CD4-positive, alpha-beta T cell treated with Interleukin-12 subunit alpha and Interleukin-12 subunit beta, for 1 hour (primary cell): ENCODE results near the gene GJC2.

Experiments used
- DNase-seq: peaks from one replicate; pipeline ENCODE4 v3.0.0-alpha.2; 2020

The GJC2 gene

DNA sequence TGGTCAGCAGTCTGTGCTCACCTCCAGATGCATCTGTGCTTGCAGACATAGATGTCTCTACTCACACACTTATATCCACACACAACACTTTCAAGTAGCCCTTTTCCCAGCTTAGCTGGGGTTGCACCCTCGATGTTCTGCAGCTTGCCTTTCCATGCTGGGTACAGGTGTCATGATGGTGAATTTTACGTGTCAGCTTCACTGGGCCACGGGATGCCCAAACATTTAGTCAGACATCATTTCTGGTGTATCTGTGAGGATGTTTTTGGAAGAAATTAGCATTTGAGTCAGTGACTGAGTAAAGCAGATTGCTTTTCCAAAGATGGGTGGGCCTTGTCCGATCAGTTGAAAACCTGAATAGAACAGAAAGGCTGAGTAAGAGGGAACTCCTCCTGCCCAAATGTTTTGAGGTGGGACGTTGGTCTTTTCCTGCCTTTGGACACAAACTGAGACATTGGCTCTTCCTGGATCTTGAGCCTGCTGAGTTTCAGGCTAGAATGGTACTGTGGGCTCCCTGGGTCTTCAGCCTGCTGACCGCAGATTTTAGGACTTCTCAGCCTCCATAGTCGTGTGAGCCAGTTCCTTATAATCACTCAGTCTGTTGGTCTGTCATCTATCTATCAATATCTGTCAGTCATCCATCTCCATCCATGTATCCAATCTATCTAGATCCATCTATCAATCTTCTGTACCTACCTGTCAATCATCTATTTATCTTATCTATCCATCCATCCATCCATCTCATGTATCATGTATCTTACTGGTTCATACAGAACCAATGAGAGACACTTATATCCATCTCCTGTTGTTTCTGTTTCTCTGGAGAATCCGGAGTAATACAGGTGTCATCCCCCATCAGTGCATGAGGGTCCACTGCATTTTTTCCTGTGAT lies 45.4 kb downstream of the GJC2 start:
- DNase-seq = no peak

DNA sequence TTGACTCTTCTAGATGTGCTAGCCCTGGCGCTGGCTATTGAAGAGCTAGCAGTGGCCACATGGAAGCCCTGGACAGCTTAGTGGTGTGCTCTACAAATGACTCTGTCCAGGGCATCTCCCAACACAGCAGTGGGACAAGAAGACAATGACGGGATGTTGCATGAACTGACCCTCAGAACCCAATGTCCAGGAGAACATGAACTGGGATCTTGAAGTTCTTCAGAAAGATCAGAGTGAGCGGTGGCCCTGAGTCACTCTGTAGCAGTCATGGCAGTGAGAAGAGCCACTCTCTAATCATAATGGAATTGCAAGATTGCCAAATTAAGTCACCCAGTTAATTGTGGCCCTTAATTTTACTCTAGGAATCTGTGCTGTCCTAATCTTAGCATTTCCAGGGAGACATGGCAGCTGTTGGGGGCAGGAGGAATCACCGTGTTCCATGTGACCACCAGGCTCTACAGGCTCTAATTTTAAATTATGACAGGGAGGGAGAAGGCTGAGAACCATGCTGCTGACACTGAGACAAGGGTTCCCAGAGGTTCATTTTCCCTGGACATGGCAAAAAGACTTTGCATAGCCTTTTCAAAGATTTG lies 47.9 kb downstream of the GJC2 start:
- DNase-seq = no peak

DNA sequence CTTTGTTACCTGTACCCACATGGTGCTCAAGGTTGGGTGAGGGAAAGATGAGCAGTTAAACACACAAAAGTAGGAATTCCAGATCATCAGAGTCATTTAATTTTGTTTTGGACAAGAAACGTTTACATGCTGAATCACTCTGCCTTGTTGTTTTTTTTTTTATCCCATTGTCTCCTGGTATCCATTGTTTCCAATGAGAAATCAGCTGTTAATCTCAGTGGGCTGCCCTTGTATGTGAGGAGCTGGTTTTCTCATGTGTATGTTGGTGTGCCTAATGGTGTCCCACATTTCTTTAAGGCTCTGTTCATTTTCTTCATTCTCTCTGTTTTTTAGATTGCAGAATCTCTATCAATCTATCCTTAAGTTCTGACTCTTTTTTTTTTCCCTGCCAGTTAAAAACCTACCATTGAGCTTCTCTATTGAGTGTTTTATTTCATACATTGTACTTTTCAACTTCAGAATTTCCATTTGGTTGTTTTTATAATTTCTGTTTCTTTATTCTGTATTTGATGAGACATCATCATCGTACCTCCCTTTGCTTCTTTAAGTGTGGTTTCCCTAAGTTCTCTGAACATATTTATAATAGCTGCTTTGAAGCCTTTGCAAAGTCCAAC lies 49.4 kb downstream of the GJC2 start:
- DNase-seq = no peak

DNA sequence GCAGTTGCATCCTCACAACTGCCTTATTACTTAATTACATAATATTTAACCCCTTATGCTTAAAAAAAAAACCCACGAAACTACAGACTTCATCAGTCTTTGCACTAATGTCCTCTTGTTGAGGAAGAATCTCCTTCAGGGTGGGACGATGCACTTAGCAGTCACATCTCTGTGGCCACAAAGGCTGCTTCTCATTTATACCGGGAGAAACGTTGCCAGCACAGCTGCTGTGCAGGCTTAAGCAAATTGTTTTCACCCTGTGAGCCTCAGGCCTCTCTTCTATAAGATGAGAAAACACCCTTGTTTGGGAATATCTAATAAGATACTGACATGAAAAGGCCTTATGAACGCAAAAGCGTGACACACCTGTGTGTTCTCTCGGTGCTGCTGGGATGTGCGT lies 55.2 kb downstream of the GJC2 start:
- DNase-seq = no peak

DNA sequence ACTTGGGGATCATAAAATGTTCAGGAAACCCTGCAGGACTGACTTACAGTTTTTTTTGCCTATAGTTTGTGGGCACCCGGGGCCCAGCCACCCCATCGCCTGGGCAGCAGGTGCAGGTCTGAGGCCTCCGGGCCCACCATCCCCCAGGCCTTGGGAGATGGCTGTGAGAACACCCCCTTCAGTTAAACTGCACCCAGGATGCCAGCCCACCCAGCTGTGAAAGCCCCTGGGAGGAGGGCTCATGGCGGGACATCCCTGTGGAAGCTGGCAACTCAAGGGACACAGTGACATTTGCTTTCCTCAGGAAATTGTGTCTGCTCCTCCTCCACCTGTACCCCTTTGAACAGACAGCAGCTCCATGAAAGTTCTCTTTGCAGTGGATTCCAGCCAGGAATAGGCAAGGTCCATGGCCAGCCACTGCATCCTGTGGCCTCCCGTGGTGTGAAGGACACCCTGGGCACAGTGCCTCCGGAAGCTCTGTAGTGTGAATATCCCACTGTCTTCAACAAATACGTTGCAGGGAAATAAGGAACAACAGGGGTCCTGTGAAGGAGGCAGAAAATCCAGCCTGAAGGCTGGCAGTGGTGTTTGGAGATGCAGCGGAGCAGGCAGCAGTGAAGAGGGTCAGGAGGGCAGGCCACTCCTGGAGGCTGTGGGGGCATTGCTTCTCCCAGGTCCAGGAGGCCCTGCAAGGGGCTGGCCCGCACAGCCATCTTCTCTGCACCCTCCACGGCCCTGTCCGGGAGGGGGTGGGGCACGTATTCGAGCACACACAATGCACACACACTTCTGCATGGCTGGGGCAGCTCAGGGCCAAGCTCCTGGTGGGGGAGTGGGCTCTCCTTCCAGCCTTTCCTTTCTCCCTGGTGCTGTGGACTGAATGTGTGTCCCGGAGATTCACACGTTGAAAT lies 56.1 kb downstream of the GJC2 start:
- no peak for DNase-seq

DNA sequence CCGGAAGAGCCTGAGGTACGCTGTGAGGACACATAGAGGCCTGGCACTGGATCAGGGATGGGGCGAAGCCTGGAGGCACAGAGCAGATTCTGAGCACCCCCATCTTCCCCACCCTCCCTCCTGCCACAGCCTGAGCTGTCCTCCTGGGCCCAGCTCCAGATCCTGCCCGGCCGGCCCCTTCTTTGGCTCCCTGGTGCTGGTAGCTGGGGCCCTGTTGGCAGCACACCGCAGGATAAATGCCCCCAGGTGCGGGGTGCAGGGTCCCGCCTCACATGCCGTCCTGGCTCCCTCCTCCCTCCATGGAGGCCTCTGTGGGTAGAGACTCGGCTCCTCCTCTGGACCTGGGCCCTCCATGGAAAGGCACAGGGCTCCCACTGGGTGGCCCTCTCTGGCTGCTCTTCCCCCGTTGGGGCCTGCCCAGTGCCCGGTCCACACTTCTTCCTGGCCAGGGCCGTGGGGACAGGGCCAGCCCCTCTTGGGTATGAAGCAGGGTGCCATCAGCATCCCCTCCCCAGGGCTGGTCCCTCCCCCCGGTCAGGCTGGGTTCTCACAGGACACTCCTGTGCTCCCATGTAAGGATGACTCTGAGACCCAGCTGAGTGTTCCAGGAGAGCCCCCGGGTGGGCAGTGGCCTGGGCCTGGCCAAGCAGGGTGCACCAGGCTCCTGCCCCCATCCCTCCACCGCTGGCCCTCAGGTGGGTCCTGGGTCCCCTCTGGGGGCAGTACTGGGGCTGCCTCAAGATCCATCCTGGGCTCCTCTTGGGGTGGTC lies 57.0 kb downstream of the GJC2 start:
- no peak for DNase-seq

DNA sequence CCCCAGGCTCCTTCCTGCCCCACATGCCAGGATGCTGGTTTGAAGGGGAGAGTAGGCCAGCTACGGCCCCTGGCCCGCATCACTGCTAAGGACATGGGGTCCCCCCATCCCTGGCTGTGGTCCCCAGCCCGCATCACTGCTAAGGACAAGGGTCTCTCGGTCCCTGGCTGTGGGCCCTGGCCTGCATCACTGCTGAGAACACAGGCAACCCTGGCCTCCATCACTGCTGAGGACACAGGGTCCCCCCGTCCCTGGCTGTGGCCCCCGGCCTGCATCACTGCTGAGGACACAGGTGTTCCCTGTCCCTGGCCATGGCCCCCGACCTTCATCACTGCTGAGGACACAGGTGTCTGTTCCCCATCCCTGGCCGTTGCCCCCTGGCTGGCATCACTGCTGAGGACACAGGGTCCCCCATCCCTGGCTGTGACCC lies 57.7 kb downstream of the GJC2 start:
- no peak for DNase-seq

DNA sequence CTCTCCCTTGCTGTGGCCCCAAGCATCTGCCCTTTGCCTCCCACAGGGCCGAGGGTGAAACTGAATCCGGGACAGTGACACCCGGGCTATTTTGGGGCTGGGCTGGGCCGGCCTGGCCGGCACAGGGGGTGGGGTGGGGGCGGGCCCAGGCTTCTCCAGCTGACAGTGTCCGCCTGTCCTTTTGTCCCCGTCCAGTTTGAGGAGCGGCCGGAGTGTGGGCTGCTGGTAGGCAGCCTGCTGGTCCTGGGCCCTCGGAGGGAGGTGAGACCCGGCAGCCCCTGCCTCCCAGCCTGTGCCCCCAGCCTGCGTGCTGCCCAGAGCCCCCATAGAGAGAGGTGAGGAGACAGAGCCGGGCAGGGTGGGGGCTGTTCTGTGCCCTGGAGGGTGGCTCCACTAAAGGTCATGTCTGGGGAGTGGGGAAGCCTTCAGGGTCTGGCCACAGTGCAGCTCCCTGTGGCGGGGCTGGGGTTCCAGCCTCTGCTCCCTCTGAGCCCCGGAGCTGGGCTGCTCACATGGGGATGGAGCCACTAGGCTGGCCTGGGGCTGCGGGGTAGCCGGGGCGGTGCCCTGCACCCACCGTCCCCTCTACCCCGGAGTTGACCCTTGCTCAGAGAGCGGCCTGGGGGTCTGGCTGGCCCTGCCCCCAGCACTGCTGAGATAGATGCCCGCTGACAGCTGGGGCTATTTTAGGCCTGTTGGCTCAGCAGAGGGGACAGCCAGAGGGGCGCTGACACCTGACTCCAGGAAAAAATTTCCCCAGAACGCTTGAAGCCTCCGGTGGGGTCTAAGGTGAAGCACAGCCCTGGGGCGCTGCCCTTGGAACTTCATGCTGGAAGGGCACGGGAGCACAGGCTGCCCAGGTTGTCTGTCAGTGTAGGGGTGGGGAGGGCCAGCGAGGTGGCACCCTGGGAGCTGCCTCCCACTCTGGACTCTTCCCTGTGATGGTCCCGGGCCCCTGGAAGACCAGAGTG lies 58.4 kb downstream of the GJC2 start, which contains the start of gene OBSCN:
Gene OBSCN, plus strand, starts transcription at position 194 of the 971 bp plus-strand sequence. CDS start 3,740 bp downstream, outside the sequence.
- no peak for DNase-seq

DNA sequence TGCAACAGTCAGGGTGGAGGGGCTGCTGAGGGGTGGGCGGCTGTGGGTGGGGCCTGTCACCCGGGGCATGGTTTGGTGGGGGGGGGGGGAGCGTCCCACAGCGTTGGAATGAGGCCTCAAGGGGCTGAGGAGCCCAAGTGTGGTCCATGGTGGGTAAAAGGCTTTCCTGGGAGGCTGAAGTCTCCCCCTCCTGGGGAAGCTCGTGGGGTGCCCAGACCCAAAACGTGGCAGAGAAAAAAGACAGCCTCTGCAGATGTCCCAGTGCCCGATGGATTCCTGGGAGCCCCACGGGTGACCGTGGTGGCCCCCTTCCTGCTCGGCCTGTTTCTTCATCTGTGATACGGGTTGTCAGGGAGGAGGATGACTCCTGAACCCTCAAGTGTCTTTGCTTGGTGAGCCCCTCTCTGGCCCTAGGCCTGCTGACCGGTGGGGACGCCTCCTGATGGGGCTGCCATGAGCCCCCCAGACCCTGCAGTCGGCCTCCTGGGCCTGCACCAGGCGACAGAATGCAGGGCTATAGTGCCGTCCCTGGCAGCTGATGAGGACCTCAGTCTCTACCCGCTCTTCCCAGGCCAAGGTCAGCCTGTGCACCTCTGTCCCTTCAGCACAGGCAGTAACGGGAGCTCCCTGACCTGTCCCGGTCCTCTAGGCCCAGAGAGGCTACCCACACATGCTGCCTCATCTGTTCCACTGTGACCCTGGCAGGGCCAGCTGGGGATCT lies 59.3 kb downstream of the GJC2 start:
- DNase-seq = no peak
